Choroid plexus epithelial cell (primary cell): Measurements from ENCODE around the gene C16orf46.
A peak's percentile ranks its signal among the peaks of the same experiment; 100 is the strongest.

Source experiments
- DNase-seq: peaks from one replicate; pipeline ENCODE4 v3.0.0-alpha.2; 2010; ENCODE audit warnings: low read depth
- H3K4me3 ChIP-seq: 2 replicates; pipeline ENCODE4 v1.5.1; 2011; ENCODE audit warnings: low read depth, mild to moderate bottlenecking, control low read depth, low read length, moderate library complexity
- TF ChIP-seq, protein P1 (sequence below): conservative IDR thresholded peaks from 2 replicates; pipeline ENCODE4 v1.5.1; 2011; ENCODE audit warnings: low read depth, mild to moderate bottlenecking, control low read depth, inconsistent platforms, low read length, moderate library complexity

Gene C16orf46

DNA sequence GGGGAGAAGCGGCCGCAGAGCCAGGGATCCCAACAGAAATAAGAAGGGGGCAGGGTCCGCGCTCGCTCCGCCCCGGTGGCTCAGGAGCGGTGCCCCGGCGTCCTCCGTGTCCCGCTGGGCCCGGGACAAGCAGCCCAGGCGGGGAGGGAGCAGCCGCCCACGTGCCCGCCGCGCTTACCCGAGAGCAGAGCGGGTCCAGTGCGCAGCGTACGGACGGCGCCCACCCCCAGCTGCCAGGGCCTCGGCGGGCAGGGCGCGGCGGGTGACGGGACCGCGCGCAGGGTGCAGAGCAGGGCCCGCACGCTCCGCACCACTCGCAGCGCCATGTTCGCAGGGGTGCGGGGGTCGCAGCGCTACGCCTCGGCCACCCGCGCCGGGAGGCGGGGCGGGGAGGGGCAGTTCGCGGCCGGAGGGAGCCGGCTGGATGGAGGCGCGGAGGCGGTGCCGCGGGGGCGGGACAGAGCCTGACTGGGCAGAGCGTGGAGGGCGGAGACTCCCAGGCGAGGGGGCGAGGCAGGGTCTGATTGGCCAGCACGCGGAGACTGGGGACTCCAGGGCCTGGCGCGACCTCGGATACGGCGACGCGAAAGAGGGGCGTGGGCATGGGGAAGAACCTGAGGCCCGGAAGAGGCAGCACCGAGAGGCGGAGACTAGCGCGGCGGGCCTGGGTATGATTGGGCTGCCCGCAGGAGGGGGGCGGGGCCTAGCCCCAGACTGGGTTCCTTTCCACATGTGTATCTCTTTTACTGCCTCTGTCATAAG is 19.1 kb upstream of the C16orf46 start, which contains the start of gene GCSH:
TSS of gene GCSH (minus strand) at position 443 of the 762 bp plus-strand sequence. CDS start at position 326, 117 bp downstream.
- TF ChIP-seq, protein P1, sequence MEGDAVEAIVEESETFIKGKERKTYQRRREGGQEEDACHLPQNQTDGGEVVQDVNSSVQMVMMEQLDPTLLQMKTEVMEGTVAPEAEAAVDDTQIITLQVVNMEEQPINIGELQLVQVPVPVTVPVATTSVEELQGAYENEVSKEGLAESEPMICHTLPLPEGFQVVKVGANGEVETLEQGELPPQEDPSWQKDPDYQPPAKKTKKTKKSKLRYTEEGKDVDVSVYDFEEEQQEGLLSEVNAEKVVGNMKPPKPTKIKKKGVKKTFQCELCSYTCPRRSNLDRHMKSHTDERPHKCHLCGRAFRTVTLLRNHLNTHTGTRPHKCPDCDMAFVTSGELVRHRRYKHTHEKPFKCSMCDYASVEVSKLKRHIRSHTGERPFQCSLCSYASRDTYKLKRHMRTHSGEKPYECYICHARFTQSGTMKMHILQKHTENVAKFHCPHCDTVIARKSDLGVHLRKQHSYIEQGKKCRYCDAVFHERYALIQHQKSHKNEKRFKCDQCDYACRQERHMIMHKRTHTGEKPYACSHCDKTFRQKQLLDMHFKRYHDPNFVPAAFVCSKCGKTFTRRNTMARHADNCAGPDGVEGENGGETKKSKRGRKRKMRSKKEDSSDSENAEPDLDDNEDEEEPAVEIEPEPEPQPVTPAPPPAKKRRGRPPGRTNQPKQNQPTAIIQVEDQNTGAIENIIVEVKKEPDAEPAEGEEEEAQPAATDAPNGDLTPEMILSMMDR: no peak
- DNase-seq: peak; percentile 99
- H3K4me3 ChIP-seq: peak within 1 kb of the TSS; percentile 82

DNA sequence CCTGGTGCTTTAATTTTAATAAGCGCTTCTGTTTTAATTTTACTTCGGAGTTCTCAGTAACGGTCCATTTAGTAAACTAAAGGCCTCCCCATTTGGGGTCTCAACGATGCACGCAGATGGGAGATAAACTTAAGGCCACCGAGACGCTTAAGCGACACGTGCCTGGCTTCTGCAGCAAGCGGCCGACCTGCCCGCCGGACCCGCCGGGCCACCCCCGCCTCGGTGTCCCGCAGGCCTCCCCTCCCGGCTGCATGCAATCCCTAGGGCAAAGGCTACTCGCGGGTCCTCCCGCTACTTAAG is 18.6 kb upstream of the C16orf46 start:
- TF ChIP-seq, protein P1: no peak
- H3K4me3 ChIP-seq: peak overlapping the region; percentile 82
- DNase-seq: peak; percentile 8

- TF ChIP-seq, protein P1: no peak
- H3K4me3 ChIP-seq: peak overlapping the region; percentile 82
- DNase-seq: peak; percentile 56
Observed at GRCh38 chr16:81094771-81095251, 17.8 kb upstream of the C16orf46 start.

GRCh38 chr16:81088836-81089235 is 11.8 kb upstream of the C16orf46 start:
- no peak overlapping the region for H3K4me3 ChIP-seq
- TF ChIP-seq, protein P1: no peak
- DNase-seq: no peak

DNA sequence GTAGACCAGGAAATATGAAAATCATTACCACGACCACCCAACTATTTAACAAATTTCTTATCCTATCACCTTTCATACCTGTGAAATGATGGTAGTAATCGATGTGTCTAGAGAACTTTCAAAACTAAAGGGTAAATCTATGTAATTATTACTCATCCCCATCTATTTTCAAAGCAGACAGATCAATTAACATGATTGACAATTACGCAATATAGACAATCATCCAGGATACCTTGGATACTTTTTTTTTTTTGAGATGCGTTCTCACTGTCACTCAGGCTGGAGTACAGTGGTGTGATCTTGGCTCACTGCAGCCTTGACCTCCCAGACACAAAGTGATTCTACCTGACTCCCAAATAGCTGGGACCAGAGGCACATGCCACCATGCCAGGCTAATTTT is 4.0 kb upstream of the C16orf46 start:
- H3K4me3 ChIP-seq: no peak overlapping the region
- TF ChIP-seq, protein P1: no peak
- DNase-seq: no peak

- DNase-seq: no peak
- TF ChIP-seq, protein P1: no peak
- H3K4me3 ChIP-seq: no peak overlapping the region
Observed at GRCh38 chr16:81080233-81080632, 3.2 kb upstream of the C16orf46 start.

DNA sequence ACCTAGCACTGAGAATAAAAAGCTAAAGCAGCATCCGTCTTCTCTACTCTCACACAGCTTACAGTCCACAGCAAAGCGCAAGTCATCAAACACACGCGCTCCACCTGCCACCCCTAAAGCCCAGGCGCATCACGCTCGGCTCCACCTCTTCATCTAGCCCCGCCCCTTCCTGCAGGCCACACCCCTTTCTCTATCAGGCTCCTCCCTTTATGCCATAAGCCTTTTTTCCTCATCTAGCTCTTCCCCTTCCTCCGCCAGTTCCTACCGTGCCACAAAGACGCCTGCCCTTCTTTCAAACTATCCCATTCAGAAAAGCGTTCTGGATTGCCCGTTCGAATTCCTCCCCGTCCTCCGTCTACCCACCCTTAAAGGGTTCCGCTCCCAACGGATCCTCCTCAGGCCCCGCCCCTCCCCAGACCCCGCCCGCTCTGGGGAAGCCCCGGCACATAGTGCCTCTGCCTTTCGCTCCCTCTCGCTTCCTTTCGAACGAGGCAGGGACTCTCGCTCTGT is 417 bp downstream of the C16orf46 start:
- DNase-seq: peak; percentile 87
- TF ChIP-seq, protein P1: no peak
- peak overlapping the region; percentile 93 for H3K4me3 ChIP-seq
